Effector memory CD4-positive, alpha-beta T cell (primary cell): Measurements from ENCODE around the gene RBM33.

ENCODE experiments used
- DNase-seq, 3 donors: peaks; one replicate each; pipeline ENCODE4 v3.0.0-alpha.2; 2020
- H3K27ac ChIP-seq: 2 replicates; pipeline ENCODE4 v1.7.0; 2013; ENCODE audit warnings: mild to moderate bottlenecking, low read length, moderate library complexity; ENCODE audit not compliant: insufficient read depth, poor library complexity, severe bottlenecking
- H3K27me3 ChIP-seq: replicated peaks from 2 replicates; pipeline ENCODE4 v1.7.0; 2013; ENCODE audit warnings: mild to moderate bottlenecking, low read length; ENCODE audit not compliant: insufficient read depth, control insufficient read depth, poor library complexity, severe bottlenecking
- H3K36me3 ChIP-seq: 2 replicates; pipeline ENCODE4 v1.7.0; 2013; ENCODE audit warnings: mild to moderate bottlenecking, low read length, moderate library complexity; ENCODE audit not compliant: control insufficient read depth, insufficient read depth
- H3K4me1 ChIP-seq: 2 replicates; pipeline ENCODE4 v1.7.0; 2013; ENCODE audit warnings: low read length, mild to moderate bottlenecking; ENCODE audit not compliant: control insufficient read depth, insufficient read depth, poor library complexity, severe bottlenecking
- H3K4me3 ChIP-seq: 2 replicates; pipeline ENCODE4 v1.7.0; 2013; ENCODE audit warnings: low read length, low read depth, mild to moderate bottlenecking; ENCODE audit not compliant: insufficient read depth, poor library complexity, severe bottlenecking
- H3K9me3 ChIP-seq: 2 replicates; pipeline ENCODE4 v1.7.0; 2013; ENCODE audit warnings: mild to moderate bottlenecking, low read length, moderate library complexity; ENCODE audit not compliant: control insufficient read depth

RBM33 gene

DNA sequence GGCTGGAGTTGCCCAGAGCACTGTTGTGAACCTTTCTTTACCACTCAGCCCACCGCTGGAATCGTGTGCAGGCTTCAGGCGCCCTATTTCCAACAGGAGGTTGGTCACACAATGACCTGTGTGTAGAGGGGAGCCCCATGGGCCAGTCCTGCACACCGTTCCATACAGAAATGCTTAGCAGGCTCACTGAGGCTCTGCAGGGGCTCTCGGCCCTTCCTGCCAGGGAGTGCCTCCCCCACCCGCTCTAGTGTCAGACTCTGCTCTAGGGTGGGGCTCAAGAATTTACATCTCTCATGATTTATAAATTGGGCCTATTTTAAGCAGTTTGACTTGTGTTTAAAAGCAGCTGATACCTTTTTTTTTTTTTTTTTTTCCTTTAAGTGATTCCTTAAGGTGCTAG is 125.8 kb downstream of the RBM33 start:
- H3K36me3 ChIP-seq: peaks cover 68% of the 10 kb centered on the region
- H3K27me3 ChIP-seq: no peaks in the 10 kb centered on the region
- no peaks in the 10 kb centered on the region for H3K9me3 ChIP-seq
- H3K4me3 ChIP-seq: no peak overlapping the region
- DNase-seq: no peak
- no peaks in the 10 kb centered on the region for H3K4me1 ChIP-seq
- H3K27ac ChIP-seq: no peak overlapping the region

DNA sequence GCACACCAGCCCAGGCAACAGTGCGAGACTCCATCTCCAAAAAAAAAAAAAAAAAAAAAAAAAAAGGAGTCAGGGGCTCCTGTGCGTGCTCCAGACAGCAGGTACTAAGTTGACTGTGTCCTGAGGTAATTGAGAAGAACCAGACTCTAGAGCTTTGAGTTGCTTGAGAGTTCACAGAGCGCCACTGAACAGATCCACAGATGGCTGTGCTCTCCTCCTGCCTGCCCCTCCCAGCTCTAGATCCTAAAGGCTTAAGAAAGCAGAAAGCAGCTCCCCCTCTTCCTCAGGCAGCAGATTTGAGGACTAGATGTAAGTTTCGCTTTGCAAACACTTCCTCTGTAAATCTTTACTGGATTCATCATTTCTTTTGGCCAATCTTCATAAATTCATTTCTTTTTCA is 129.1 kb downstream of the RBM33 start:
- H3K27me3 ChIP-seq: no peaks in the 10 kb centered on the region
- H3K9me3 ChIP-seq: no peaks in the 10 kb centered on the region
- H3K27ac ChIP-seq: no peak overlapping the region
- peaks cover 78% of the 10 kb centered on the region for H3K36me3 ChIP-seq
- H3K4me3 ChIP-seq: no peak overlapping the region
- DNase-seq: no peak
- no peaks in the 10 kb centered on the region for H3K4me1 ChIP-seq

DNA sequence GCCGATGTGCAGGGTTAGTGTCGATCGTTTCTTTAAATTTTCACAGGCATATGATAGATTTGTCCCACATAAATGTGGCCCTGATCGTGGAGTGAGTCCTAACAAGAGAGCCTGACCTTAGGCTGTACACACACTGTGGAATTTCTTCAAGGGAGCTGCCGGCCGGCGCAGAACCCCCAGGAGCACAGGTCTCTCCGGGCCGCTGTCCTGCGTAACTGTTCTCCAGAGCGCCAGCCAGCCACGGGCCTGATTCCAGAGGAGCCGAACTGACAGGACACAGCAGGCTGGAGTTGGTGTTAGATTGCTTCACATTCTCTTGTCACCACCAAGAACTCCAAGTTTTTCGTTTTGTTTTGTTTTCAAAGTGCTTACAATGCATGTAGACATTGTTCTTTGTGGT is 130.5 kb downstream of the RBM33 start:
- Histone ChIP-seq H3K4me3 (no peak overlapping the region), H3K27me3 (no peaks in the 10 kb centered on the region), H3K9me3 (no peaks in the 10 kb centered on the region), H3K4me1 (no peaks in the 10 kb centered on the region), H3K27ac (no peak overlapping the region), H3K36me3 (peaks cover 74% of the 10 kb centered on the region)
- DNase-seq: no peak

DNA sequence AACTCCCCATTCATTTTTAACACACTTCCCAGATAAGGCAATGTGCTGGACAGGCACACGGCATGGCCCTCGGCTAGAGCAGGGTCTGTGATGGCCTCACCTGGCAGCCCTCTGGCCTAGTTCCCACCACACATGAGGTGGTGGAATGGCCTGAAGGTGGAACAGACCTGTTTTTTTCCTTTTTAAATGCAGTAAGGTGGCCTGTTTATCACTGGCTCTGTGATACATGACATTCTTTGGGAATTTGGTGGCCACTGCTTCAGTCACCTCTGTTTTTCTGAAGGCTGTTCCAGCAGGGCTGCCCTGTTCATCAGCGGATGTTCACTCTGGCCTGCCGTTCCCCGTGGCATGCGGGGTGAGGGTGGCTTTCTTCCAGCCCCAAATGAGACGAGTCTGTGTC is 131.2 kb downstream of the RBM33 start:
- no peak for DNase-seq
- Histone ChIP-seq H3K27ac (no peak overlapping the region), H3K4me1 (no peaks in the 10 kb centered on the region), H3K9me3 (no peaks in the 10 kb centered on the region), H3K27me3 (no peaks in the 10 kb centered on the region), H3K36me3 (peaks cover 74% of the 10 kb centered on the region), H3K4me3 (no peak overlapping the region)

DNA sequence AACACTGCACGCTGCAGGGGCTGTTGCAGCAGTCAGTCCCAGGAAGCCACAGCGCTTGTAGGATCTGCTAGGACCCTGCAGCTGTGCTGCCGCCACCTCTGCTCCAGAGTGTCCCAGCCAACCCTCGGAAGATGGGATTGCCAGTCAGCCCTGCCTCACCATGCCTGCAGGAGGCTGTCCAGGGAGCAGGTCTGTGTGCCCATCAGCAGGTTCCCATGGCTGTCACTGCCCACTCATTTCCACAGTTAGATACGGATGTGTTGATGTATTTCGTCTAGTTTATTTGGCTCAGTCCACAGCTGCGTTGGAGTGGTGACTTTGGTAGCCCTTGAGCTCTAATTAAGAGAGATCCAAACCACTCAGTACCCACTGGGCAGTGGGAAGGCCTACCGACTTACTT is 132.1 kb downstream of the RBM33 start:
- Histone ChIP-seq H3K27me3 (no peaks in the 10 kb centered on the region), H3K36me3 (peaks cover 69% of the 10 kb centered on the region), H3K27ac (no peak overlapping the region), H3K4me1 (no peaks in the 10 kb centered on the region), H3K4me3 (no peak overlapping the region), H3K9me3 (no peaks in the 10 kb centered on the region)
- no peak for DNase-seq

DNA sequence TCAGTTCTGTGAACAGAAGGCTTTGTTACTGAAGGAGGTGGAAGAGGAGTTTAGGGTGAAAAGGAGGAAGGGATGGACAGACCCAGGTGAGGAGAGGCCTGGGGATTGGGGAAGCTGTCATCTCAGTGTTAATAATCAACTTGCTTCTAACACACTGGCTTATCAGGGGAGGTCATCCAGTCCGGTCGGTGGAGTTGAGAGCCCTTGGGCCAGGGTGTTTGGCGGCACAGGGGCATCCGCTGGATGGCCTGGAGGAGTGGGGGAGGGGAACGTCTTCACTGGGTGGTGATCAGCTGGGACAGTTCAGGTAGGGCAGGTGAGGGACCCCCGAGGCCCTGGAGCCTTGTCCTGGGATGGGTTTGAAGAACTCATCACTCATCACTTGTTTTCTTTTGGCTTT is 133.9 kb downstream of the RBM33 start:
- peaks cover 72% of the 10 kb centered on the region for H3K36me3 ChIP-seq
- no peak overlapping the region for H3K27ac ChIP-seq
- H3K4me3 ChIP-seq: no peak overlapping the region
- no peak for DNase-seq
- no peaks in the 10 kb centered on the region for H3K9me3 ChIP-seq
- no peaks in the 10 kb centered on the region for H3K4me1 ChIP-seq
- no peaks in the 10 kb centered on the region for H3K27me3 ChIP-seq

DNA sequence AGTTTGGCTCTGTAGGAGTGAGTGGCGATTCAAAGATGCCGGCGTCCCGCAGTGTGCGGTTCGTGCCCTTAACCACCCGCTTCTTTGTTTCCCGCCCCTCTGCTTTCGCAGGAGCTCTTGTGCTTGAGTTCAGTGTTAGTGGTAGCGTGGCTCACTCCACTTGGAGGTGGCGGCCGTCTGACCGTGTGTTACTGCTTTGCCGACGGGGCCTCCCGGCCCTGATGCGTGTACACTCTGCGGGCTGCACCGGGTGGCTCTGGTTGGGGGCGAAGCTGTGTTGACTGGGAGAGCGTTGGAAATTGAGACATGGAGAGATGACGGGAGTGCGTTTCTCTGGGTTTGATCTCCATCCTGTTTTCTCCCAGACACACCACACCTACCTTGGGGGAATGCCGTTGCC is 136.4 kb downstream of the RBM33 start:
- Histone ChIP-seq H3K36me3 (peaks cover 52% of the 10 kb centered on the region), H3K27ac (no peak overlapping the region), H3K4me3 (no peak overlapping the region), H3K4me1 (no peaks in the 10 kb centered on the region), H3K9me3 (no peaks in the 10 kb centered on the region), H3K27me3 (no peaks in the 10 kb centered on the region)
- DNase-seq: no peak

DNA sequence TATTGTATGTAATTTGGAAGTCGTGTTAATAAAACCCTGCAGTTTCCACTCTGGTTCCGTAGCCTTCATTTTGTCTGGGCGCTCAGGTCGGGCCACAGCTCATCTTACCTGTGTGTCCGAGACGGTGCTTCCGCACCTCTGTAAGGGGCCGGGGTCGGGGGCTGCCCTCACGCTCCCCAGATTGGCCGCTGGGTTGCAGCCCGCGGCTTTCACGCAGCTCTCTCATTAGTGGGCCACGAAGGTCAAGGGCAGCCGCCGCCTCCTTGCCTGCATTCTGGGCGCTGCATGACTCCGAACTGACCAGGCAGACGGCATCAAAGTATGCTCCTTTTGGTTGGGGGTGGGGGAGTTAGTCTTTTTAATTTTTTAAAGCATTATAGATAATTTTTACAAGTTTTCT is 137.0 kb downstream of the RBM33 start:
- no peaks in the 10 kb centered on the region for H3K27me3 ChIP-seq
- no peak overlapping the region for H3K4me3 ChIP-seq
- DNase-seq: no peak
- no peaks in the 10 kb centered on the region for H3K4me1 ChIP-seq
- no peaks in the 10 kb centered on the region for H3K9me3 ChIP-seq
- H3K36me3 ChIP-seq: peaks cover 47% of the 10 kb centered on the region
- H3K27ac ChIP-seq: no peak overlapping the region

DNA sequence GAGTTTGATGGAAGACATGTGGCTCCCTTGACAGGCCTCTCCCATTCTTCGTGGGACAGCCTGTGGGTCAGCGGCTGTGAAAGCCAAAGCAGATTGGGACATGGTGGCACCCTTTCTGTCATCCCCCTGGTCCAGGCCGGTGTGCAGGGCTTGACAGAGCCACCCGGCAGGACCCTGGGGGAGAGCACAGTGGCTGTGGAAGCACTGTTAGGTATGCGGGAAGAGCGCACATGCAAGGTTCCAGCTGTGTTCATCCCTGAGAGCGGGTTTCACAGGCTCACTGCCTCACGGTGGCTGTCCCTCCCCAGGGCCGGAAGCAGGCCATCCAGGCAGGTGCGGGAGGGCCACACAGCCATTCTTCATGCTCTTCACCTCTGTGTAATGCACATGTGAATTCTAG is 138.0 kb downstream of the RBM33 start:
- Histone ChIP-seq H3K4me1 (peaks cover 6% of the 10 kb centered on the region), H3K27ac (no peak overlapping the region), H3K9me3 (no peaks in the 10 kb centered on the region), H3K36me3 (peaks cover 37% of the 10 kb centered on the region), H3K27me3 (no peaks in the 10 kb centered on the region), H3K4me3 (no peak overlapping the region)
- DNase-seq: no peak

DNA sequence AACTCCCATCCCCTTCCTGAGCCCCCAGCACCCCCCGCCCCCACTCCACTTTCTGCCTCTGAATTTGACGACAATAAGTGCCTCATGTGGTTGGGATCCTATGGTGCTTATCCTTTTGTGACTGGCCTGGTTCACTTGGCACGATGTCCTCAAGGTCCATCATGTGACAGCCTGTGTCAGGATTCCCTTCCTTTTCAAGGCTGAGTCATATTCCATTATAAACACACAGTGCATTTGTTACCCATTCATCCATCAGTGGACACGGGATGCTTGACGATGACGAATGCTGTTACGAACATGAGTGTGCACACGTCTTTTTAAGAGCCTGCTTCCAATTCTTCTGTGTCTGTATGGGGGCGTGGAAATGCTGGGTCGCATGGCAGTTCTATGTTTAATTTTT is 141.1 kb downstream of the RBM33 start:
- Histone ChIP-seq H3K27ac (no peak overlapping the region), H3K27me3 (no peaks in the 10 kb centered on the region), H3K4me3 (no peak overlapping the region), H3K9me3 (no peaks in the 10 kb centered on the region), H3K4me1 (peaks cover 6% of the 10 kb centered on the region), H3K36me3 (peaks cover 14% of the 10 kb centered on the region)
- DNase-seq: no peak

DNA sequence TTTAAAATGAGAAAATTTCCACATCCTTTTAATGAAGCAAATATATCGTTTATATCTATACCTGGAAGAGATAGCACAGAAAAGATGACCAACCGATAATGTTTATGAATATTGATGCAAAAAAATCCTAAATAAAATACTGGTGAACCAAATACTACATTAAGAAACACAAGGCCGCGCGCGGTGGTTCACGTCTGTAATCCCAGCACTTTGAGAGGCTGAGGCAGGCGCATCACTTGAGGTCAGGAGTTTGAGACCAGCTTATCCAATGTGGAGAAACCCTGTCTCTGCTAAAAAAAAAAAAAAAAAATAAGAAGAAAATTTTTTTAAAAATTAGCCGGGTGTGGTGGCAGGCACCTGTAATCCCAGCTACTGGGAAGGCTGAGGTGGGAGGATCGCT is 142.0 kb downstream of the RBM33 start:
- peaks cover 9% of the 10 kb centered on the region for H3K36me3 ChIP-seq
- no peak overlapping the region for H3K4me3 ChIP-seq
- H3K27ac ChIP-seq: no peak overlapping the region
- peaks cover 6% of the 10 kb centered on the region for H3K4me1 ChIP-seq
- no peak for DNase-seq
- H3K9me3 ChIP-seq: no peaks in the 10 kb centered on the region
- H3K27me3 ChIP-seq: no peaks in the 10 kb centered on the region
